H7 (cell line): Measurements from ENCODE around the gene OR6A2. TPM values are rescaled to one million over a fixed set of nuclear protein-coding genes. Genes with fewer than 3 reads are reported as not detected.

Source experiments
- DNase-seq: peaks from one replicate; pipeline ENCODE4 v3.0.0; 2012
- H3K27me3 ChIP-seq: 2 replicates; pipeline ENCODE4 v1.6.0; 2011; ENCODE audit warnings: mild to moderate bottlenecking, low read length; ENCODE audit not compliant: control insufficient read depth, insufficient read depth
- H3K36me3 ChIP-seq: replicated peaks from 2 replicates; pipeline ENCODE4 v1.5.1; 2011; ENCODE audit warnings: low read length; ENCODE audit not compliant: control insufficient read depth, insufficient read depth
- H3K4me3 ChIP-seq: 2 replicates; pipeline ENCODE4 v1.5.1; 2011; ENCODE audit warnings: low read depth, mild to moderate bottlenecking, control low read depth, low read length, moderate library complexity; ENCODE audit not compliant: insufficient read depth
- total RNA-seq: library from RNA; depleted of rRNA; stranded (reverse); fragments of >200 nt; shearing (Covaris generic); gene quantifications from 2 replicates; pipeline ENCODE4 v1.2.3, GENCODE V29; 2014; rRNA removed

OR6A2 gene
- total RNA-seq, 1 experiment from 2014 or later = 0.07 TPM

DNA sequence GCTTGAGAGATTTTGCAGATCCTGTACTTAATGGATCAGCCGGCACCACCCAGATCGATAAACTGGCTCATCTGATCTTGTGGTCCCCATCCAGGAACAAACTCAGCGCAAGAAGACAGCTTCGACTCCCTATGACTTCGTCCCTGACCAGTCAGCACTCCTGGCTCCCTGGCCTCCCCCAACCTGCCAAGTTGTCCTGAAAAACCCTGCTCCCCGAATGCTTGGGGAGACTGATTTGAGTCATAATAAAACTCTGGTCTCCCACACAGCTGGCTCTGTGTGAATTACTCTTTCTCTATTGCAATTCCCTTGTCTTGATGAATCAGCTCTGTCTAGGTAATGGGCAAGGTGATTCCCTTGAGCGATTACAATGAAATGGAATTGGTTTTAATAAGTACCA lies 57.2 kb downstream of the OR6A2 start:
- H3K4me3 ChIP-seq = no peak overlapping the region

More for the DNA sequence above, 57.2 kb downstream of the OR6A2 start:
- DNase-seq = no peak
- H3K27me3 ChIP-seq = no peaks in the 10 kb centered on the region
- no peaks in the 10 kb centered on the region for H3K36me3 ChIP-seq

Other genes starting within 250 kb of the OR6A2 start
- 18.0 and 20.1 TPM in 2 replicates for gene RRP8, start 196.1 kb downstream of the OR6A2 start, total RNA-seq
- 114 and 130 TPM in 2 replicates for gene ILK, start 195.9 kb downstream of the OR6A2 start, total RNA-seq
- gene TAF10, start 187.5 kb downstream of the OR6A2 start, total RNA-seq = 121 and 198 TPM in 2 replicates
- gene TPP1, start 180.3 kb downstream of the OR6A2 start, total RNA-seq = 13.9 and 17.1 TPM in 2 replicates
- 15.7 and 16.8 TPM in 2 replicates for gene DCHS1, start 143.9 kb downstream of the OR6A2 start, total RNA-seq
- 72.9 and 110 TPM in 2 replicates for gene MRPL17, start 116.3 kb downstream of the OR6A2 start, total RNA-seq
- gene OR2AG2, start 27.7 kb downstream of the OR6A2 start, total RNA-seq = 0.07 TPM in 2 replicates
- not detected in 2 replicates for gene OR2AG1, start 16.7 kb downstream of the OR6A2 start, total RNA-seq
- not detected in 2 replicates for gene OR10A5, start 46.0 kb upstream of the OR6A2 start, total RNA-seq
- gene OR10A2, start 63.4 kb upstream of the OR6A2 start, total RNA-seq = not detected in 2 replicates
- not detected in 2 replicates for gene OR10A4, start 76.9 kb upstream of the OR6A2 start, total RNA-seq
- gene OR2D2, start 92.8 kb upstream of the OR6A2 start, total RNA-seq = 0.42 TPM in 1 of 2 replicates, not detected in the other
- gene OR2D3, start 121.3 kb upstream of the OR6A2 start, total RNA-seq = not detected in 2 replicates
- 7.1 and 11.8 TPM in 2 replicates for gene ZNF215, start 126.7 kb upstream of the OR6A2 start, total RNA-seq
- 1.1 and 1.6 TPM in 2 replicates for gene ZNF214, start 220.7 kb upstream of the OR6A2 start, total RNA-seq
- 0.07 and 0.11 TPM in 2 replicates for gene NLRP14, start 220.8 kb upstream of the OR6A2 start, total RNA-seq